HG03571 (cell line): ENCODE data around the gene ELL2.

Experiments used
- ATAC-seq: cut with Tn5 transposase; IDR thresholded peaks from one replicate; pipeline ENCODE4 v1.9.1; 2021; ENCODE audit not compliant: unreplicated experiment

The ELL2 gene

DNA sequence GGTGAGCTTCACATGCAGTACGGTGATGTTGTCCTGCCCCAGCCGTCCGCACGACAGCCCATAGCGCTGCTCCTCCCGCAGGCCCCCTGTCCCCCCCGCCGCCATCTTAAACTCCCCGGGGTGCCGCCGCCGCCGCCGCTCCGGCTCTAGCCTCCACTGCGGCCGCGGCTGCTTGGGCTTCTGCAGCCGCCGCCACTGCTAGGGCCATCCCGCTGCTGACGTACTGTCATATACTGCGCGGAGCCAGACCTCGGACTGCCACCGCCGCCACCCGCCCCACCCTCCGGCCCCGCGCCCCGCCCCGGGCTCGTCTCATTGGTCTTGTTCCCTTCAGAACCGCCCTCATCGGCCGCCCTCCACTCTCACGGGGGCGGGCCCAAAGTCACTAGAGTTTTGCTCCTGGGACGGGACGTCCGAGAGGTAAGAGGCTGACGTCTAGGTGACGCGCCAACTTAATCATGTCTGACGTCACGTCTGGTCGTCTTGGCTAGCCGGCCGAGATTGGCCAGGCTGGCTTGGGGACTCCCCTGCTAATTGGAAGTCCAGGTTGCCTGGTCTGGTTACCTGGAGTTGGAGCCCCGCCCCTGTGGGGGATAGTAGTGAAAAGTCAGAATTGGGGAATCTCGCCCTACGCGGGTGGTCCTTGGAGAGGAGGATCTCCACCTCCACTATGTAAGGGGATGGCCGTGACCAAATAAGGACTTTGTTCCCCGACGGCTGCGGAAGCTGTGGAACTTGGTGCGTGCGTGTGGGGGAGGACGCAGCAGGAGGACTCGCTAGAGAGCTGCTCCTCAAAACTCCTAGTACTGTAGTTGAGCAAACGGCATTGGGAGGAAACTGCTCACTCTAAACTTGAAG is at the start of gene ELL2:
ELL2 (minus strand) TSS at position 235 of the 858 bp plus-strand sequence; CDS start at position 105, 130 bp downstream.
- ATAC-seq, result peak; percentile 91

- no peak for ATAC-seq
These were observed 47.5 kb upstream of the ELL2 start for GRCh38 chr5:96008987-96009647.

DNA sequence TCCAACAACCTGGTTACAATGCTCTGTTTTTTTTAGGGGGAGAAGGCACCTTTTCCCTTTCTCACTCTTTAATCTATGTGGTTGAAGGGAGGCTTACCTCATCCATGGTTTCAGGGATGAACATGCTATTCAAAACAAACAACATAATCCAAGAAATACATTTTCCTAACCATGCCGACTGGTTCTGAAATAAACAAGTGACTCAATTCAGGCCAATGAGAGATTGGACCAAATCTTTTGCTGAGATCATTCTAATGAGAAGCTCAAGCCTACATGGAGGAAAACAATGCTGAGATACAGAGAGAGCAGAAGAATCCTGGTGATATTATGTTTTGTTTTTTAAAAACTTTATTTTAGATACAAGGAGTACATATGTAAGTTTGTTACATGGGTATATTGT is 46.8 kb upstream of the ELL2 start:
- ATAC-seq, result no peak

DNA sequence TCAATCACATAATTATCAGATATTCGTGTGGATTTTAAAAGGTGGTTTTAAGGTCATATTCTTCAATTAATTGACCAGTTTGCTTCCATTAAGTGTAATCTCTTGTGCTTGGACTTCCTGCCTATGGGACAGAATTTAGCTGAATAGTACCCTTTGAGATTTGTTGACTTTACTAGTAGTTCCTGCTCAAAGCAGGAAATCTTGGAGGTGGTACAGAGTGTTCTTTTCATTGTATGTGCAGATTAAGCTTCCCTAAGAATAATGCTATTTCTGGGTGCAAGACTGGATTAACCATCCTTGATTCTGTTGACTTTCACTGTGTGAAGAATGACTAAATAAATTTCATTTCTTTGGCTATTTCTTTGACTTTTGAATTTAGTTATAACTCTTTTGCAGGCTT is 45.4 kb upstream of the ELL2 start:
- ATAC-seq, result no peak

DNA sequence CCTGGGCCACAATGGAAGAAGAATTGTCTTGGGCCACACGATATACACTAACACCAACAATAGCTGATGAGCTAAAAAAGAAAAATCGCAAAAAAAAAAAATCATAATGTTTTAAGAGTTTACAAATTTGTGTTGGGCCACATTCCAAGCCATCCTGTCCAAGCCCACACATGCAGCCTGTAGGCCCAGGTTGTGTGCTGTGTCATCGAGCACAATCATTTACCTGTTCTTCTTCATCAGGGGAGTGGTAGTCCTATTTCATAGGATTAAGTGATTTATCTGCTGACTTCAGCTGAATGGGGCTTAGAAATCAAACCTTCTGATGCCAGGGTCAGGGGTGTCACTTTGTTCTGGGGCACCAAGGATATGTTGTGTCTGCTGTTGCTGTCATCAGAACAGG is 44.6 kb upstream of the ELL2 start:
- ATAC-seq, result no peak

DNA sequence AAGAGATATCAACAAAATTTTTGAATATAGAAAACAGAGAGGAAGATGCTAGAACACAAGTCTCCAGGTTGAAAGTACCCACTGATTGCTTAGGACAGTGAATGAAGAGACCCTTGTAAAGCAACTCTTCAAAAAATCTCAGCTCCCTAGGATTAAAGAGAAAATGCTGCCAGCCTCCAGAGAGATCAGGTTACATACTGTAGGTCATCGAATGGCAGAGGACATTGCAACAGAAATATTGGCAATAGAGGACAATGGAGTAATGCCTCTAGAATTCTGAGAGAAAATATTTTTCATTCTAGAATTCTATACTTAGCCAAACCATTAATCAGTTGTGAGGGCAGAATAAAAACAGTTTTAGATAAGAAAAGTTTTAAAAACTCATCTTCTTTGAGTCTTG is 43.1 kb upstream of the ELL2 start:
- no peak for ATAC-seq

- ATAC-seq, result no peak
These were observed 42.4 kb upstream of the ELL2 start for GRCh38 chr5:96004087-96004486.

GRCh38 chr5:96001262-96001661 is 39.6 kb upstream of the ELL2 start:
- ATAC-seq, result no peak

DNA sequence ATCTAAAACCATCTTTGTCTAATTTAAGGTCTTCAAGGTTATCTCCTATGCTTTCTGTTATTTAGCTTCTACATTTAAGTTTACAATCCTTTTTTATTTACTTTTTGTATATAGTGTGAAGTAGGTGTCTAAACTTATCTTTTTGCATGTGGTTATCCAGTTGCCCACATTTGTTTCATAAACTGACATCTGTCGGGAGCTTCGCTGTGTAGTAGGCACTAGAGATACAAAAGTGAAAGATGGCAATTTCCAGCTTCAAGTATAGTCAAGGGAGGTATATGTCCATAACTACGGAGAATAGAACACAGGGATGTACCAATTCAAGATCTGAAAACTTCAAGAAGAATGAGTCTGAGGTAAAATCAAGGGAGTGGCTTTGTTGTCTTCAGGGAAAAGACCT is 38.7 kb upstream of the ELL2 start:
- ATAC-seq, result no peak

- ATAC-seq, result no peak
These were observed 35.5 kb upstream of the ELL2 start for GRCh38 chr5:95996904-95997723.

DNA sequence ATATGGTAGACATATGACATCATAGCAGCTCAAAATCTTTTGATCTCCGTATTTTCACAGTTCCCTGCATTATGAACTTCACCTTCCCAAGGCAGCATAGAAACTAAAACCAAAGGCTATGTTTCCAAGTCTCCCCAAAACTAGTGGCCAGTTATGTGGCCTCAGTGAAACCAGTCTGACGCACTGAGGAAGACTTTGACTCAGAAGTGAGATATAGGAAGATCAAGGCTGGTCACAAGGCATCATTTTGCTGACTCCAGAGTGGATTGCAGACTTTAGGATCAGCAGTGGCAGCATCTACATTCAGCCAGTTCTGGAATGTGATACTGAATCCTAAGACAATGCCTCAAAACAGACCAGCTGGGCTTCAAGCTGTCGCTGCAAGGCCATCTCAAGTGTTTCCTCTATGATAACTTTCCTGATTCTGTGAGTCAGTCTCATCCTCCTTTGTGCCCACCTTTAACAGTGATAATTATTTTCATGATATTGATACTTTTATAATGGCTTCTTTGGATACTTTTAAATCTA is 34.4 kb upstream of the ELL2 start:
- ATAC-seq, result no peak

DNA sequence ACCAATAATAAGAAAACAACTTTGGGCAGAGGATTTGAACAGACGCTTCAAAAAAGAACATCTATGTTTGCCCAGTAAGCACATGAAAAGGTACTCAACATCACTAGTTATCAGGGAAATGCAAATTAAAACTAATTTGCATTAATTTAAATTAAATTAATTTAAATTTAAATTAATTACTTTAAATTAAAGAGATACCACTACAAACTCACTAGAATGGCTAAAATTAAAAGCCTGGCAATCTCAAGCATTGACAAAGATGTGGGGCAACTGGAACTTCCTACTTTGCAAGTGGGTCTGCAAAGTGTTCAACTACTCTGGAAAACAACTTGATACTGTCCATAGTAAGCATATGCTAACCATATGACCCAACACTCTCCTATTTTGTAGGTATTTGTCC is 32.1 kb upstream of the ELL2 start:
- no peak for ATAC-seq

DNA sequence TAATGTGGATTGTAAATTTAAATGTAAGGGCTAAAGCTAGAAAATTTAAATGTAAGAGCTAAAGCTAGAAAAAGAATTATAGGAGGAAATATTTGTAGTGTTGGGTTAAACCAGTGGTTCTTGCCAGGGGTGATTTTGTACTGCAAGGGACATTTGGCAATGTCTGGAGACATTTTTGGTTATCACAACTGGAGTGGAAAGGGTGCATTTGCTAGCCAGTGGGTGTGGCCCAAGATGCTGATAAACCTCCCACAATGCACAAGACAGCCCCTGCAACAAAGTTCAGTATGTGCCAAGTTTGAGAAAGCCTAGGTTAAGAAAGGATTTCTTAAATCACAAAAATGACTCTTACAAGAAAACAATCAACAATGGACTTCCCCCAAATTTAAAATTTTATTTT is 31.6 kb upstream of the ELL2 start:
- no peak for ATAC-seq

GRCh38 chr5:95989283-95990048 is 27.8 kb upstream of the ELL2 start:
- no peak for ATAC-seq

DNA sequence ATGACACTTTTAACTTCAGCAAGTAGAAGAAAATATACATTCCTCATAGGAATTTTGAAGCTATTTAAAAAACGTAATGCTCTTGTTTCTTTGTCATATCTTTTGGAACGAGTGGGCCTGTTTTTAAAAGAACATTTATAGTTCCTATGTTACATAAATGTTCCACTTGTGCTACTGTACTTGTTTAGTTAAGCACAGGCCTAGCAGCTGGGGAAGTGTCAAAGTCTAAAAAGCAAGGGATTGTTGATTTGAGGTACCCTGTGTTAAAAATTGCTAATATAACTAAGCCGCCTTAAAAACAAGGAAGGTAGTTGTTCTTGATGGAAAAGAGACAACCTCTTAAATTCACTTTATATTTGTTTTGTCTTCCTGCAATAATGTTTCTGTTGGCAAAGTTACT is 27.2 kb upstream of the ELL2 start:
- ATAC-seq, result no peak

DNA sequence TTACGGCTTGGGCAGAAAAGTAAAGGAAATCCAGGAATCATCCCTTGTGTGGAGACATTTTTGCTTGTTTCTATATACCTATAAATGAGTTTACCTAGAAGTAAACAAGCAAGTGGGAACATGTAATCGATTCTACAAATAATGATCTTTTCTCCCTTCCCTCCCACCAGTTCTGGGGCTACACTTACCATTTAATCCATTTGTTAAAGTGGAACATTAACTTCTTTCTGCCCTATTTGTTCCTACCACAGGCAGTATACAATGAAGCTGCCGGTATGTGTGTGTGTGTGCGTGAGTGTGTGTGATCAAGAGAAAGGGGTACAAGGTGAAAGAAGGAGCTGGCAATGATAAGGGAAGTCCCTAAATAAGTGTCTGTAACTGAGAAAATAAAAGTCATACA is 26.4 kb upstream of the ELL2 start:
- ATAC-seq, result no peak

DNA sequence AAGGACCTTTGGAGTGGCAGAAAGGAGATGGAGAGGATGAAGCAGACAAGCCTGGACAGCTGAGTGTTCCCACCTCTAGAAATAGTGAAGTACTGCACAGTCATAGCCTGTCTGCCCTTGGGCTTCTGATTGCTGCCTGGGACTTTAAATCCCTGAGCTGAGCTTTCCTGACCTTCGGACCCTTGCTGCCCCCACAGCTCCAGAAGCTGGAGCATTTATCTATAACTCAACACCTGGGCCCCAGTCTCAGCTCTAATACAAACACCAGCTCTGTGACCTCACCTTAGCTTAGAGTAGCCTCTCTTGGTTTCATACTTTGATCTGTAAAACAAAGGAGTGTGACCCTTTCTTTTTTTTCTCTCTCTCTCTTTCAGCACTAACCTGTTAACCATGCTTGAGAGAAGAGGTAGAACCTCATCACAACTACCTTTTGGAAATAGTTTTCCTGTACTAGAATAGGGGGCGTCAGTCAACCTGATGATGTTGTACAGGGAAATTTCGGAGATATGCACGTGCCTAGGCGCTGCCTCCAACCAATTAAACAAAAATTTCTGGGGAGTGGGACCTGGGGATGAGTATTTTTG is 25.4 kb upstream of the ELL2 start:
- no peak for ATAC-seq

GRCh38 chr5:95986001-95986400 is 24.4 kb upstream of the ELL2 start:
- no peak for ATAC-seq

DNA sequence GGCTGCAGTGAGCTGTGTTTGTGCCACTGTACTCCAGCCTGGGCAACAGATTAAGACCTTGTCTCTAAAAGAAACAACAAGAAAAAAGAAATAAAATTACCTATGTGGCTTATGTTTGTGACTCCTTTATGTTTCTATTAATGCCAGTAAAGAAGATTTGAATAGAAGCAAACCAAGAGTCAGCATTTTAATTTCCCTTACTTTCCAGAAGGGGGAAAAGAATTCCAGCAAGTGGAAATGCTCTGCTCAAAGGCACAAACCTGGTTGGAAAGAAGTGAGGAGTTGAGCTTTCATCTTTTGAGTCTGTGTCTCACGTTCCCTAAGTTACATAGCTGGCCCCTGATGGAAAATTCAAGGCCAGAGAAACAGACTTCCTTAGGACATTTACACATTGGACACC is 23.6 kb upstream of the ELL2 start:
- no peak for ATAC-seq

DNA sequence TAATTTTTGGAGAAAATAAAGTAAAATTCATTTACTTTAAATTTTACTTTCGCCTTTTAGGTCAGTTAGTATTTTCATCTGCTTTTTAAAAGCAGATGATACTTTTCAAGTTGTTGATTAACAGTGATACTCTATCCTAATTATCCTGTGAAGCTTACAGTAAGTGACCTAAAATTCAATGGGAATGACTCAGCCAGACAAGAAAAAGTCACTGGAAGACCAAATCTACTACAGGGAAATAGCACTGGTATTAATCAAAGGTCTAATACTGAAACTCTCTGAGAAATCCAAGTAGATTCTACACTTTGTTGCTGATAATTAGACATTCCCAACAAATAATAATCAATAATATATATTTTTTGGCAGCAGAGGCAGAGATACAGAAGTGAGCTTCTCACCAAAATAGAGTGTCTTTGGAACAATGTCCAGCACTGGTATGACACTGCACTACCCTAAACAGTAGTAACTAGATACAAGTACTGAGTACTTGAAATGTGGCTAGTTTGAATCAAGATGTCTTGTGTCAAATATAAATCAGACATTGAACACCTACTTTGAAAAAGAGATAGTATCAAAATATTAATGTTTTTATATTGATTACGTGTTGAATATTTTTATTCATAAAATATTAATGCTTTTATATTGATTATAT is 22.8 kb upstream of the ELL2 start:
- ATAC-seq, result no peak
